WTC11 (cell line): Measurements from ENCODE around the gene OSBPL5.

Experiments
- CTCF ChIP-seq: fragments of 200-600 bp; IDR thresholded peaks from 2 replicates; pipeline ENCODE4 v1.8.0; 2022; ENCODE audit warnings: antibody characterized with exemption
- NFE2L1 ChIP-seq: sonication (generic); formaldehyde crosslinking; IDR thresholded peaks from 2 replicates; pipeline ENCODE4 v1.8.1; 2023; ENCODE audit warnings: missing genetic modification reagents
- ZNF317 ChIP-seq: sonication (generic); formaldehyde crosslinking; IDR thresholded peaks from 2 replicates; pipeline ENCODE4 v1.8.1; 2023; ENCODE audit warnings: low read depth, mild to moderate bottlenecking, moderate library complexity, missing genetic modification reagents, borderline replicate concordance
- TF ChIP-seq, protein P1 (sequence below): sonication (generic); formaldehyde crosslinking; IDR thresholded peaks from 2 replicates; pipeline ENCODE4 v1.8.0; 2022; ENCODE audit warnings: mild to moderate bottlenecking, missing genetic modification reagents

- TF ChIP-seq NFE2L1 (CRISPR knock-in tag) (no peak), CTCF (no peak), ZNF317 (CRISPR knock-in tag) (no peak)
- TF ChIP-seq, protein P1, sequence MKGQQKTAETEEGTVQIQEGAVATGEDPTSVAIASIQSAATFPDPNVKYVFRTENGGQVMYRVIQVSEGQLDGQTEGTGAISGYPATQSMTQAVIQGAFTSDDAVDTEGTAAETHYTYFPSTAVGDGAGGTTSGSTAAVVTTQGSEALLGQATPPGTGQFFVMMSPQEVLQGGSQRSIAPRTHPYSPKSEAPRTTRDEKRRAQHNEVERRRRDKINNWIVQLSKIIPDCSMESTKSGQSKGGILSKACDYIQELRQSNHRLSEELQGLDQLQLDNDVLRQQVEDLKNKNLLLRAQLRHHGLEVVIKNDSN = no peak
Observed at GRCh38 chr11:3106736-3107524, 58.2 kb downstream of the OSBPL5 start.
